ENCODE results near the gene RRAGA. TPM values are rescaled to one million over a fixed set of nuclear protein-coding genes. Genes with fewer than 3 reads are reported as not detected.
A peak's percentile ranks its signal among the peaks of the same experiment; 100 is the strongest.

The RRAGA gene
- total RNA-seq, 1 donor from 2014 or later = 95.8 TPM

DNA sequence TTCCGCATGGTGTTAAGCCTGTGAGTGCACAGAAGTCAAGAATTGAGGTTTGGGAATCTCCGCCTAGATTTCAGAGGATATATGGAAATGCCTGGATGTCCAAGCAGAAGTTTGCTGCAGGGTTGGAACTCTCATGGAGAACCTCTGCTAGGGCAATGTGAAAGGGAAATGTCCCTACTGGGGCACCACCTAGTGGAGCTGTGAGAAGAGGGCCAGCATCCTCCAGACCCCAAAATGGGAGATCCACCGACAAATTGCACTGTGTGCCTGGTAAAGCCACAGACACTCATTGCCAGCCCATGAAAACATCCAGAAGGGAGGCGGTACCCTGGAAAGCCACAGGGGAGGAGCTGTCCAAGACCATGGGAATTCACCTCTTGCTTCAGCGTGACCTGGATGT is 12.6 kb upstream of the RRAGA start:
- Mint-ChIP-seq H3K9me3 (ENCODE audit: unreplicated experiment) (peaks cover 5% of the 10 kb centered on the region), H3K36me3 (ENCODE audit: low read depth, unreplicated experiment) (peaks cover 4% of the 10 kb centered on the region), H3K27ac (ENCODE audit: unreplicated experiment) (no peak overlapping the region), H3K4me1 (ENCODE audit: unreplicated experiment) (no peaks in the 10 kb centered on the region), H3K27me3 (ENCODE audit: unreplicated experiment) (peaks cover 7% of the 10 kb centered on the region), H3K4me3 (ENCODE audit: unreplicated experiment) (no peak overlapping the region)
- TF ChIP-seq CTCF (IDR thresholded peaks at IDR 0.05; ENCODE audit: unreplicated experiment) = no peak
- no peak for DNase-seq (ENCODE audit: low spot score)

GRCh38 chr9:19049917-19050636 is 850 bp downstream of the RRAGA start:
- no peak for TF ChIP-seq CTCF (IDR thresholded peaks at IDR 0.05; ENCODE audit: unreplicated experiment)
- peaks cover 12% of the 10 kb centered on the region for H3K36me3 Mint-ChIP-seq (ENCODE audit: low read depth, unreplicated experiment)
- peak; percentile 4 for DNase-seq (ENCODE audit: low spot score)
- H3K27me3 Mint-ChIP-seq (ENCODE audit: unreplicated experiment) = peaks cover 2% of the 10 kb centered on the region
- peaks cover 26% of the 10 kb centered on the region for H3K4me1 Mint-ChIP-seq (ENCODE audit: unreplicated experiment)
- H3K27ac Mint-ChIP-seq (ENCODE audit: unreplicated experiment) = peak overlapping the region; percentile 94
- peak overlapping the region; percentile 97 for H3K4me3 Mint-ChIP-seq (ENCODE audit: unreplicated experiment)
- H3K9me3 Mint-ChIP-seq (ENCODE audit: unreplicated experiment) = no peaks in the 10 kb centered on the region

GRCh38 chr9:19050637-19051591 is 1.7 kb downstream of the RRAGA start:
- Mint-ChIP-seq H3K4me3 (ENCODE audit: unreplicated experiment) (peak overlapping the region; percentile 97), H3K9me3 (ENCODE audit: unreplicated experiment) (no peaks in the 10 kb centered on the region), H3K36me3 (ENCODE audit: low read depth, unreplicated experiment) (peaks cover 15% of the 10 kb centered on the region), H3K27ac (ENCODE audit: unreplicated experiment) (peak overlapping the region; percentile 94), H3K27me3 (ENCODE audit: unreplicated experiment) (peaks cover 2% of the 10 kb centered on the region), H3K4me1 (ENCODE audit: unreplicated experiment) (peaks cover 28% of the 10 kb centered on the region)
- no peak for DNase-seq (ENCODE audit: low spot score)
- TF ChIP-seq CTCF (IDR thresholded peaks at IDR 0.05; ENCODE audit: unreplicated experiment) = no peak

- no peak for DNase-seq (ENCODE audit: low spot score)
- H3K4me3 Mint-ChIP-seq (ENCODE audit: unreplicated experiment) = no peak overlapping the region
- peaks cover 16% of the 10 kb centered on the region for H3K36me3 Mint-ChIP-seq (ENCODE audit: low read depth, unreplicated experiment)
- H3K4me1 Mint-ChIP-seq (ENCODE audit: unreplicated experiment) = peaks cover 14% of the 10 kb centered on the region
- H3K9me3 Mint-ChIP-seq (ENCODE audit: unreplicated experiment) = no peaks in the 10 kb centered on the region
- no peak for TF ChIP-seq CTCF (IDR thresholded peaks at IDR 0.05; ENCODE audit: unreplicated experiment)
- no peak overlapping the region for H3K27ac Mint-ChIP-seq (ENCODE audit: unreplicated experiment)
- no peaks in the 10 kb centered on the region for H3K27me3 Mint-ChIP-seq (ENCODE audit: unreplicated experiment)
These were observed 7.8 kb downstream of the RRAGA start for GRCh38 chr9:19057033-19057432.

Data from endothelial cell (in vitro differentiated cells).